Astrocyte of the cerebellum (primary cell): ENCODE measurements around the gene CCDC154.
"Not testable (repeated sequence)": the region's sequence is repeated elsewhere in the genome, so short reads cannot be mapped to it uniquely, and the experiment has no call there.

Experiments used
- DNase-seq: peaks from one replicate; pipeline ENCODE4 v3.0.0-alpha.2; 2011; ENCODE audit warnings: low read depth
- H3K4me3 ChIP-seq: 2 replicates; pipeline ENCODE4 v1.5.1; 2011; ENCODE audit warnings: mild to moderate bottlenecking, low read depth, low read length, moderate library complexity
- in situ Hi-C: cut with HindIII; loops from 2 replicates; pipeline ENCODE4 v1.10.0; 2017; ENCODE audit warnings: low sequenced_read_pairs
- TF ChIP-seq, protein P1 (sequence below): IDR thresholded peaks from 2 replicates; pipeline ENCODE4 v1.5.1; 2012; ENCODE audit warnings: low read length, low read depth, moderate library complexity, mild to moderate bottlenecking; ENCODE audit errors: missing control alignments

CCDC154 gene

DNA sequence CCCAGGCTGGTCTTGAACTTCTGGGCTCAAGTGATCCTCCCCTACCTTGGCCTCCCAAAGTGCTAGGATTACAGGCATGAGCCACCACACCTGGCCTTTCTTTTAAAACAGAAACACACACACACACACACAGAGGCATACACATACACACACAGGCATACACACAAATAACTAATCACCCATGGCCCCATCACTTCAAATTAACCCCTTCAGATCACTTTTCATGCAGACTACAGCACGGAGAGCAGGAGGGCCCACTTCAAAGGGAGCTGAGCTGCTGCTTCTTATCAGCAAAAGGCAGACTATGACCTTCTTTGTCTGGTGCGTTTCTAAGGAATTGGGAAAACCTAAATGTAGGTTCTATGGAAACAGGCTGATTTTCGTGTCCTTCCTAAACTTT lies 28.6 kb upstream of the CCDC154 start:
- no peak for DNase-seq
- no peak overlapping the region for H3K4me3 ChIP-seq
- in situ Hi-C loops = no loop called here
- TF ChIP-seq, protein P1, sequence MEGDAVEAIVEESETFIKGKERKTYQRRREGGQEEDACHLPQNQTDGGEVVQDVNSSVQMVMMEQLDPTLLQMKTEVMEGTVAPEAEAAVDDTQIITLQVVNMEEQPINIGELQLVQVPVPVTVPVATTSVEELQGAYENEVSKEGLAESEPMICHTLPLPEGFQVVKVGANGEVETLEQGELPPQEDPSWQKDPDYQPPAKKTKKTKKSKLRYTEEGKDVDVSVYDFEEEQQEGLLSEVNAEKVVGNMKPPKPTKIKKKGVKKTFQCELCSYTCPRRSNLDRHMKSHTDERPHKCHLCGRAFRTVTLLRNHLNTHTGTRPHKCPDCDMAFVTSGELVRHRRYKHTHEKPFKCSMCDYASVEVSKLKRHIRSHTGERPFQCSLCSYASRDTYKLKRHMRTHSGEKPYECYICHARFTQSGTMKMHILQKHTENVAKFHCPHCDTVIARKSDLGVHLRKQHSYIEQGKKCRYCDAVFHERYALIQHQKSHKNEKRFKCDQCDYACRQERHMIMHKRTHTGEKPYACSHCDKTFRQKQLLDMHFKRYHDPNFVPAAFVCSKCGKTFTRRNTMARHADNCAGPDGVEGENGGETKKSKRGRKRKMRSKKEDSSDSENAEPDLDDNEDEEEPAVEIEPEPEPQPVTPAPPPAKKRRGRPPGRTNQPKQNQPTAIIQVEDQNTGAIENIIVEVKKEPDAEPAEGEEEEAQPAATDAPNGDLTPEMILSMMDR = no peak

- no peak overlapping the region for H3K4me3 ChIP-seq
- in situ Hi-C loops = no loop called here
- TF ChIP-seq, protein P1 = no peak
- no peak for DNase-seq
Observed at GRCh38 chr16:1471569-1472194, 27.3 kb upstream of the CCDC154 start.

DNA sequence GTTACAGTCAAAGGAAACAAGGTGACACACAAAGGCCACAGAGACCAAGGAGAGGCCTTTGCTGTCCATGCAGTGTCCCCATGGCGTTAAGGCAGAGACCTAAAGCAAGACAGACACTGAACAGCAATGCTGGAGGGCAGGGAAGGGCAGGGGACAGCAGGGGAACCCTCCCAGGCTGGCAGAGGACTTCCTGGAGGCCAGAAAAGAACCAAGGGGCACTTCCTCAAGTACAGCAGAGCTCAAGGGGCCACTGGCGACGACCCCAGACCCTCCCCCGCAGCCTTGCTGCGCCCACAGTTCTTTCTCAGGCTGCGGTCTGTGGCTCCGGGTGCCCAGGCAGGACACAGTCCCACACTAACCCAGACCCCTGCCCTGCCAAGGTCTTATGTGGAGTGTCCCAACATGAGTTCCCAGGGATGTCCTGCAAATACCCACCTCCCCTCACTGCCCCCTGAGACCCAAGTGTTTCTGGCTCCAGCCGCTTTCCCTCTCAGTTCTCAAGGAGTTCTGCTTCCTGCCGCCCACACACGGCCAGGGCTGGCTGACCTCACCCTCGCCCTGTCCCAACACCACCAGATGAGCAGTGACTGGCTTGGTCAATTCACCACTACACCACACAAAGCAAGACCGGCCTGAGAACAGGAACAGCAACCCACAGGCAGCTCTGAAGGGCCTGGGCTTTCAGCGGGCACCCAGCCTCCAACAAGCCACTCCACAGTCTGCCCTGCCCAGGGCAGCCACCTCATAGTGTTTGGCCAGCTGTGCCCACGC lies 26.3 kb upstream of the CCDC154 start:
- no peak overlapping the region for H3K4me3 ChIP-seq
- in situ Hi-C loops = no loop called here
- DNase-seq = no peak
- TF ChIP-seq, protein P1 = no peak

DNA sequence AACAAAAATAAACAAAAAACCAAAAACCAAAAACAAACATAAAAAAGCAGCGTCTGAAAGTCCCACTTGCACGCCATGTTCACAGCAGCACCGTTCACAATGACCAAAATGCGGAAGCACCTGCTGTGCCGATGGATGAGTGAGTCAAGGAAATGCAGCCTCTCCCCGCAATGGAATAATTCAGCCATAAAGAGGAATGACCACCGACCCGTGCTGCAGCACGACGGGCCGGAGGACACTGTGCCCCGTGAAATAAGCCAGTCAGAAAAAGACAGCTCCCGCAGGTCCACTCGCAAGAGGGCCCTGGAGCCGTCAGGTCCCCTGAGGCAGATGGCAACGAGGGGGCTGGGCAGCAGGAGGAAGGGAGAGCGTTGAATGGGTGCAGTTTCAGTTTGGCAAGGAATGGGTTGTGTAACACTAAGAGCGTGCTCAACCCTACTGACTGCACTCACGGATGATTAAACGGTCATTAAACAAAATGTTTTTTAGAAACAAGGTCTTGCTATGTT lies 25.4 kb upstream of the CCDC154 start:
- in situ Hi-C loops = no loop called here
- no peak overlapping the region for H3K4me3 ChIP-seq
- no peak for DNase-seq
- TF ChIP-seq, protein P1 = no peak

GRCh38 chr16:1469141-1469540 lies 24.8 kb upstream of the CCDC154 start:
- H3K4me3 ChIP-seq, in situ Hi-C loops, DNase-seq: not testable (repeated sequence)

DNA sequence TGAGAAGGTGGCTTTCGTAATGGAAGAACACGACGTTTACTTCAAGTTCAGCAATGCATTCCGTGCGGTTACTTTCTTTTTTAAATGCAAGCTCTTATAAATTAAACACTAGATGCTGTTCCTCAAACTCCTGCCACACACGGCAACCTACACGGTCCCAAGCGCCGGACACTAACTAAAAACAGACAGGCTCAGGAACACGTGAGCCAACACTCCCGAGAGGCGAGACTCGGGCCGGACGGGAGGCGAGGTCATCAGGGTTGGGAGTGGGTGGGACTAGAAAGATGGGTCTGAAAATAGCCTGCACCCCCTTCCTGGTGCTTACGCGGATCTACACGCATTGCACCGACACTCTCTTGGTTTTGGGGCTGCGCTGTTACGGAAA lies 24.1 kb upstream of the CCDC154 start:
- H3K4me3 ChIP-seq = no peak overlapping the region
- in situ Hi-C loops = no loop called here
- TF ChIP-seq, protein P1 = no peak
- DNase-seq = no peak

DNA sequence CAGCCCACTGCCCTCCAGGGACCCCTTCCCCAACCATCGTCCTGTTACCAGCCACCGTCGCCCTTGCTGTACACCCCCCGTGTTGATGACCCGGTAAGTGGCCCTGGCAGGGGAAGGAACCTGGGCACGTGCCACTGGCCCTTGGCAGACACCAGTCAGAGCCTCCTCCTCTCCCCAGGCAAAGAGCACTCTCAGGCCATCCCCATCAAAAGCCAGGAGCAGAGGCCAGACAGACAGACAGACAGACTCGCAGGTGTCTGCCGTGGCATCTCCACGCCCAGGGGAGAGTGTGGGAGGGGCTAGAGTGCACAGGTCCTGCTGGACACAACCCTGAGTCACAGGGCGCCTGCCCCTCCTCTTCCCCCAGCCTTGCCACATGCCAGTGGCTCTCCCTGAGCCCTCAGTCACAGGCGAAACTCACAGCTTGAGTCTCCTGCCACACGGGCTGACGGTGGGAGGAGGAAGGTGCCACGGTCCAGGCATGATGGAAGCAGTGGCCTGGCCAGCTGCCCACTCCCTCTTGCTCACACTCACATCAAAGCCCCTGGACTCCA lies 22.7 kb upstream of the CCDC154 start:
- in situ Hi-C loops = no loop called here
- H3K4me3 ChIP-seq = no peak overlapping the region
- DNase-seq = no peak
- TF ChIP-seq, protein P1 = no peak
